CD14-positive monocyte (primary cell): ENCODE results near the gene RAB4B. TPM values are rescaled to one million over a fixed set of nuclear protein-coding genes. Genes with fewer than 3 reads are reported as not detected.
A peak's percentile ranks its signal among the peaks of the same experiment; 100 is the strongest.

ENCODE experiments used
- DNase-seq, 3 donors: peaks; one replicate each; pipeline ENCODE4 v3.0.0-alpha.2; 2011 to 2022
- H2AFZ ChIP-seq: 2 replicates; pipeline ENCODE4 v1.6.0; 2012; ENCODE audit warnings: mild to moderate bottlenecking, low read depth, low read length, inconsistent platforms; ENCODE audit not compliant: insufficient read depth, poor library complexity, severe bottlenecking
- H3K27ac ChIP-seq, 2 donors: 1 replicate in 1 of 2; 2 replicates in 1 of 2; pipeline ENCODE4 v1.5.1; 2012 to 2013; ENCODE audit warnings: low read length in 2 of 2, control low read depth in 1 of 2, inconsistent platforms in 1 of 2, low read depth in 1 of 2, mild to moderate bottlenecking in 1 of 2
- H3K27me3 ChIP-seq, 2 donors: one replicate each; pipeline versions ENCODE4 v1.6.0 to v1.6.1; 2011 to 2013; ENCODE audit warnings: low read length in 2 of 2; ENCODE audit not compliant: control insufficient read depth in 2 of 2, insufficient read depth in 2 of 2
- H3K36me3 ChIP-seq, 2 donors: replicated peaks in 1 of 2; 1 replicate in 1 of 2; 2 replicates in 1 of 2; pipeline versions ENCODE4 v1.5.1 to v1.6.1; 2012 to 2013; ENCODE audit warnings: low read length in 2 of 2, control low read depth in 1 of 2, inconsistent platforms in 1 of 2, mild to moderate bottlenecking in 1 of 2; ENCODE audit not compliant: insufficient read depth in 2 of 2, control insufficient read depth in 1 of 2
- H3K4me1 ChIP-seq, 2 donors: 1 replicate in 1 of 2; 2 replicates in 1 of 2; pipeline versions ENCODE4 v1.5.1 to v1.6.1; 2012 to 2013; ENCODE audit warnings: low read length in 2 of 2, control low read depth in 1 of 2, inconsistent platforms in 1 of 2, mild to moderate bottlenecking in 1 of 2, moderate library complexity in 1 of 2; ENCODE audit not compliant: insufficient read depth in 2 of 2, control insufficient read depth in 1 of 2
- H3K4me2 ChIP-seq: replicated peaks from 2 replicates; pipeline ENCODE3; 2012; ENCODE audit warnings: low read length, moderate library complexity, mild to moderate bottlenecking; ENCODE audit not compliant: poor library complexity, severe bottlenecking; ENCODE audit errors: extremely low read depth
- H3K4me3 ChIP-seq, 3 experiments: fragments of 200-600 bp in 1 of 3; sonication (generic) in 1 of 3; replicated peaks in 1 of 3; 1 replicate in 2 of 3; 2 replicates in 1 of 3; pipeline ENCODE4 v1.5.1; 2011 to 2013; ENCODE audit warnings: low read length in 3 of 3, mild to moderate bottlenecking in 3 of 3, control low read depth in 2 of 3, low read depth in 2 of 3, inconsistent platforms in 1 of 3, moderate library complexity in 1 of 3
- H3K79me2 ChIP-seq: 2 replicates; pipeline ENCODE4 v1.6.0; 2012; ENCODE audit warnings: mild to moderate bottlenecking, control low read depth, inconsistent platforms, low read length, moderate library complexity; ENCODE audit not compliant: insufficient read depth
- H3K9ac ChIP-seq: 2 replicates; pipeline ENCODE4 v1.6.0; 2017; ENCODE audit warnings: low read length, mild to moderate bottlenecking; ENCODE audit not compliant: insufficient read depth, poor library complexity, severe bottlenecking
- H3K9me3 ChIP-seq, 2 donors: replicated peaks in 1 of 2; 1 replicate in 1 of 2; 2 replicates in 1 of 2; pipeline versions ENCODE4 v1.5.1 to v1.6.1; 2012 to 2013; ENCODE audit warnings: low read length in 2 of 2, control low read depth in 1 of 2; ENCODE audit not compliant: control insufficient read depth in 1 of 2, insufficient read depth in 1 of 2
- H4K20me1 ChIP-seq: 2 replicates; pipeline ENCODE4 v1.6.0; 2012; ENCODE audit warnings: mild to moderate bottlenecking, low read length, control low read depth, moderate library complexity; ENCODE audit not compliant: insufficient read depth
- H3K27ac Mint-ChIP-seq, 7 donors: one replicate each; pipeline ENCODE4 v1.8.0; 2020; ENCODE audit warnings: mild to moderate bottlenecking in 7 of 7, mixed read lengths in 7 of 7, moderate library complexity in 6 of 7, inconsistent platforms in 2 of 7
- H3K27me3 Mint-ChIP-seq, 3 donors: one replicate each; pipeline ENCODE4 v1.8.0; 2021 to 2022; ENCODE audit warnings: low read depth in 3 of 3, mild to moderate bottlenecking in 3 of 3, mixed read lengths in 3 of 3, moderate library complexity in 3 of 3, inconsistent platforms in 1 of 3
- H3K36me3 Mint-ChIP-seq, 2 donors: one replicate each; pipeline ENCODE4 v1.8.0; 2020; ENCODE audit warnings: mixed read lengths in 2 of 2, inconsistent platforms in 1 of 2, mild to moderate bottlenecking in 1 of 2
- H3K4me1 Mint-ChIP-seq: one replicate; pipeline ENCODE4 v1.8.0; 2020; ENCODE audit warnings: mild to moderate bottlenecking, mixed read lengths
- H3K4me3 Mint-ChIP-seq, 2 donors: one replicate each; pipeline ENCODE4 v1.8.0; 2020; ENCODE audit warnings: mild to moderate bottlenecking in 2 of 2, mixed read lengths in 2 of 2, moderate library complexity in 1 of 2
- H3K9me3 Mint-ChIP-seq, 7 donors: one replicate each; pipeline ENCODE4 v1.8.0; 2020 to 2022; ENCODE audit warnings: mixed read lengths in 7 of 7, mild to moderate bottlenecking in 6 of 7, moderate library complexity in 6 of 7, inconsistent platforms in 2 of 7
- CTCF ChIP-seq: fragments of 200-600 bp; IDR thresholded peaks from one replicate; pipeline ENCODE4 v1.8.0; 2022; ENCODE audit warnings: antibody characterized with exemption, mild to moderate bottlenecking
- WGBS: methylation state at CpG from one replicate; pipeline ENCODE4 v1.1.5; 2013; ENCODE audit warnings: missing lambda C conversion rate; ENCODE audit not compliant: insufficient coverage; 5-methylcytosine and 5-hydroxymethylcytosine counted together
- intact Hi-C, 2 donors: fragments of 100-400 bp; cut with micrococcal nuclease; formaldehyde crosslinking; loops; one replicate each; pipeline versions ENCODE4 v1.15.0 to v1.15.1; 2023
- polyA plus RNA-seq, 3 donors: library from polyadenylated mRNA; depleted of rRNA in 1 of 3; unstranded in 2 of 3; stranded (reverse) in 1 of 3; fragments of 300-500 nt in 2 of 3; fragments of >200 nt in 1 of 3; fragmentation: Illumina TruSeq in 2 of 3; gene quantifications; 1 replicate in 2 of 3; 2 replicates in 1 of 3; pipeline ENCODE4 v1.2.3, GENCODE V29; 2012 to 2021

The RAB4B gene
- polyA plus RNA-seq, 3 donors: 89.4 to 132 (median 108) TPM

GRCh38 chr19:40798683-40799557 is 20.9 kb downstream of the RAB4B start, which contains the start of gene EGLN2:
TSS of gene EGLN2 (plus strand) at chr19:40799191. CDS start at chr19:40800573, 1,382 bp downstream.
- Histone ChIP-seq H2AFZ (peak within 1 kb of the TSS; percentile 70), H3K9ac (peak within 1 kb of the TSS; percentile 72), H3K27ac (peak within 1 kb of the TSS; percentile 93 to 94), H3K4me1 (peaks cover 52 to 54% of the 10 kb centered on the region in 2 donors), H3K4me3 (peak within 1 kb of the TSS; percentile 94), H3K9me3 (no peaks in the 10 kb centered on the region), H3K79me2 (peaks cover 49% of the 10 kb centered on the region), H4K20me1 (peaks cover 46% of the 10 kb centered on the region), H3K27me3 (no peaks in the 10 kb centered on the region), H3K36me3 (peaks cover 24 to 38% of the 10 kb centered on the region in 2 donors), H3K4me2 (peak within 1 kb of the TSS; percentile 94)
- WGBS: under 1% methylated on average over 74 of the region's 110 CpGs
- DNase-seq: peak; percentile 100
- H3K27me3 Mint-ChIP-seq: peaks cover 0 to 3% (median 0%) of the 10 kb centered on the region in 3 donors
- H3K4me1 Mint-ChIP-seq: peaks cover 60% of the 10 kb centered on the region
- peaks cover 30 to 50% of the 10 kb centered on the region in 2 donors for H3K36me3 Mint-ChIP-seq
- H3K27ac Mint-ChIP-seq: peak within 1 kb of the TSS; percentile 97 to 99 (median 98)
- no peak for TF ChIP-seq CTCF
- intact Hi-C loops: loop anchor here in 1 of 2 donors (1.0 to 5.0 kb wide), 3 partner anchors 21 to 82 kb away; partner anchors contain the start of genes ACTMAP, ITPKC, RAB4B and SNRPA
- peak within 1 kb of the TSS; percentile 91 to 96 for H3K4me3 Mint-ChIP-seq
- H3K9me3 Mint-ChIP-seq: no peaks in the 10 kb centered on the region

DNA sequence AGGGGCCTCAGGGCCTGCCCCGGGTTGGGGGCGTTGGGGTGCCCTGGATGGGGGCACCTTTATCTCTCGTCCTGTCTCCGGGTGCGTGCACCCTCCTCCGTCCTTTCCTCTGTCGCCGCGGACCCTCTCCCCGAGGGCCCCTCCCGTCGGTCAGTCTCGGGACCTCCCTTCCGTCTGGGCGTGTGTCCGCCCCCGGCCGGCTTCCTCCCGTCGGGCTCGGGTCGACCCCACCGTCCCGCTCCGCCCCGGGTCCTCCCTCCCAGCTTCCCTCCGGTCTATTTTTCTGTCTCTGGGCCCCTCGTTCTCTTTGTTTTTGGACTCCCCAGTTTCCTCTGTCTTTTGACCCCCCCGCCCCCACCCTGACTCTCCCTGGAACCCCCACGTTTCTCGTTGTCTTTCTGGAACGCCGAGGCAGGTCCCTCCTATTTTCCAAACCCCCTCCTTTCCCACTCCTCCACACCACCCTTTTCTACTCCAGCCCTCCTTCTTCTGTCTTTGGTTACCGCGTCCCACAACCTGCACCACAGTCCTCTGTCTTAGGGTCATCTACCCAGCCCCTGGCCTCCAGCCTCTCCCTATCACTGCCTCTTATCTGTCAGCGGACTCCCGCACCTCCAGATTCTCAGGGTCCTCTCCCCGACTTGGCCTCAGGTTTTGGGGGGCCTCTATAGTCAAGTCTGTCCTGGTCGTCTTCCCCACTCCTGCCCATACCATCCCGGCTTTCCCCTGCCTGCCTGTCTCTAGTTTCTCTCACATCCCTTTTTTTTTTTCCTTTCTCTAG is 21.7 kb downstream of the RAB4B start:
- DNase-seq: no peak
- no peaks in the 10 kb centered on the region for H3K9me3 ChIP-seq
- H3K4me1 Mint-ChIP-seq: peaks cover 68% of the 10 kb centered on the region
- intact Hi-C loops: loop anchor here (5.0 to 10.0 kb wide), 2 partner anchors 45 to 47 kb away; partner anchors contain the start of genes ACTMAP (in 2 of the 2) and SNRPA (in 2 of the 2)
- H3K9me3 Mint-ChIP-seq: no peaks in the 10 kb centered on the region
- peaks cover 0 to 3% (median 0%) of the 10 kb centered on the region in 3 donors for H3K27me3 Mint-ChIP-seq
- no peak overlapping the region for H2AFZ ChIP-seq
- peak overlapping the region; percentile 94 for H3K4me3 ChIP-seq
- H3K36me3 Mint-ChIP-seq: peaks cover 34 to 55% of the 10 kb centered on the region in 2 donors
- H3K79me2 ChIP-seq: peaks cover 57% of the 10 kb centered on the region
- peaks cover 60 to 61% of the 10 kb centered on the region in 2 donors for H3K4me1 ChIP-seq
- H3K4me3 Mint-ChIP-seq: peak overlapping the region; percentile 91 to 96
- 1% methylated on average over 34 of the region's 40 CpGs for WGBS
- H4K20me1 ChIP-seq: peaks cover 54% of the 10 kb centered on the region
- peak overlapping the region; percentile 61 to 83 for H3K27ac ChIP-seq
- H3K27me3 ChIP-seq: no peaks in the 10 kb centered on the region
- TF ChIP-seq CTCF: no peak
- peak overlapping the region; percentile 94 for H3K4me2 ChIP-seq
- H3K9ac ChIP-seq: peak overlapping the region; percentile 72
- peaks cover 29 to 46% of the 10 kb centered on the region in 2 donors for H3K36me3 ChIP-seq
- H3K27ac Mint-ChIP-seq: peak overlapping the region; percentile 83 to 97 (median 90)
